ENCODE measurements around the gene SHB. TPM values are rescaled to one million over a fixed set of nuclear protein-coding genes. Genes with fewer than 3 reads are reported as not detected.

SHB gene
- total and polyA plus RNA-seq, 2 of the 13 experiments (the other 11 are each of a cell fraction or from before 2014, with no cell fraction given), result 19.4 to 20.7 TPM

DNA sequence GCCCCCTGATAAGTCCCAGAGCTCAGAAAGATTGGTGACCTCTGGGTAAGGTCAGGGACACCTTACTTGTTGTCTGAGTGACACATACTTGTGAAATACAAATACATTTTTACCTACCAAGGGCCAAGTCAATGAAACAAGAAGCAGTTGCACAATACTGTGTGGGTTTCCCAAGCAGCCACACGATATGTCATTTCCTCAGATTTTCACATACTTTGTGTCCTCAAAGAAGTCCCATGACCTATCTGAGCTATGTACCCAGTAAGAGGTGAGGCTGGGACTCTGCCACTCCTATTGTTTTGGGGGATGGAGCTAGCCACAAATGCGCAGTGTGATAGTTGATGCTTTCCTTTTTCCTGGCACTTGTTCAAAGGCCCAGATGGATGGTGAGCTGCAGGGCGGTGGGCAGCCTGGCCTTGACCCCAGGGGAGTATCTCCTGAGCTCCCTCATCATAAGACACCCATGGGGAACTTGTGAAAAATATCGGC, 160.3 kb downstream of the SHB start (continued):
- TF ChIP-seq, protein P1, sequence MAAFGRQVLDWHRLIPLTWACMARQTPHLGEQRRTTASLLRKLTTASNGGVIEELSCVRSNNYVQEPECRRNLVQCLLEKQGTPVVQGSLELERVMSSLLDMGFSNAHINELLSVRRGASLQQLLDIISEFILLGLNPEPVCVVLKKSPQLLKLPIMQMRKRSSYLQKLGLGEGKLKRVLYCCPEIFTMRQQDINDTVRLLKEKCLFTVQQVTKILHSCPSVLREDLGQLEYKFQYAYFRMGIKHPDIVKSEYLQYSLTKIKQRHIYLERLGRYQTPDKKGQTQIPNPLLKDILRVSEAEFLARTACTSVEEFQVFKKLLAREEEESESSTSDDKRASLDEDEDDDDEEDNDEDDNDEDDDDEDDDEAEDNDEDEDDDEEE (CRISPR knock-in tag; IDR thresholded peaks at IDR 0.05), result no peak
- TF ChIP-seq NR2F2 (IDR thresholded peaks at IDR 0.05; ENCODE audit: borderline replicate concordance, low read depth) (peak; percentile 88), ESRRA (CRISPR knock-in tag; IDR thresholded peaks at IDR 0.05; ENCODE audit: low read depth) (peak; percentile 54; the same call in 1 of the 2 replicates), ZNF878 (CRISPR knock-in tag; IDR thresholded peaks at IDR 0.05) (0 out of 2 replicates have a peak, but pooled peaks have one; percentile 0), XRCC5 (optimal IDR thresholded peaks at IDR 0.05; ENCODE audit: low read length) (no peak), NR3C1 (CRISPR knock-in tag; IDR thresholded peaks at IDR 0.05) (no peak), FOXO1 (CRISPR knock-in tag; IDR thresholded peaks at IDR 0.05) (0 out of 2 replicates have a peak, but pooled peaks have one; percentile 38), ZNF670 (CRISPR knock-in tag; IDR thresholded peaks at IDR 0.05; ENCODE audit: borderline replicate concordance) (no peak), GFI1 (CRISPR knock-in tag; IDR thresholded peaks at IDR 0.05; ENCODE audit: borderline replicate concordance) (peak; percentile 73), ZBTB7A (CRISPR knock-in tag; IDR thresholded peaks at IDR 0.05) (peak; percentile 55; the same call in 1 of the 2 replicates), NCOA5 (CRISPR knock-in tag; IDR thresholded peaks at IDR 0.05) (no peak), HDAC2 (CRISPR knock-in tag; IDR thresholded peaks at IDR 0.05) (peak; percentile 74; the same call in 1 of the 2 replicates), MEIS2 (CRISPR knock-in tag; IDR thresholded peaks at IDR 0.05) (no peak), JDP2 (CRISPR knock-in tag; IDR thresholded peaks at IDR 0.05; ENCODE audit: borderline replicate concordance) (no peak), TBX2 (CRISPR knock-in tag; IDR thresholded peaks at IDR 0.05; ENCODE audit: borderline replicate concordance) (peak; percentile 55), ZNF24 (IDR thresholded peaks at IDR 0.05) (no peak), FOXP1 (IDR thresholded peaks at IDR 0.05) (no peak), FOXP1 (CRISPR knock-in tag; IDR thresholded peaks at IDR 0.05) (peak; percentile 81)
- TF ChIP-seq, protein P2, sequence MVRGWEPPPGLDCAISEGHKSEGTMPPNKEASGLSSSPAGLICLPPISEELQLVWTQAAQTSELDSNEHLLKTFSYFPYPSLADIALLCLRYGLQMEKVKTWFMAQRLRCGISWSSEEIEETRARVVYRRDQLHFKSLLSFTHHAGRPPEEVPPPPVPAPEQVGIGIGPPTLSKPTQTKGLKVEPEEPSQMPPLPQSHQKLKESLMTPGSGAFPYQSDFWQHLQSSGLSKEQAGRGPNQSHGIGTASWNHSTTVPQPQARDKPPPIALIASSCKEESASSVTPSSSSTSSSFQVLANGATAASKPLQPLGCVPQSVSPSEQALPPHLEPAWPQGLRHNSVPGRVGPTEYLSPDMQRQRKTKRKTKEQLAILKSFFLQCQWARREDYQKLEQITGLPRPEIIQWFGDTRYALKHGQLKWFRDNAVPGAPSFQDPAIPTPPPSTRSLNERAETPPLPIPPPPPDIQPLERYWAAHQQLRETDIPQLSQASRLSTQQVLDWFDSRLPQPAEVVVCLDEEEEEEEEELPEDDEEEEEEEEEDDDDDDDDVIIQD (CRISPR knock-in tag; IDR thresholded peaks at IDR 0.05; ENCODE audit: low read depth), result 0 out of 2 replicates have a peak, but pooled peaks have one; percentile 20
- TF ChIP-seq, protein P3, sequence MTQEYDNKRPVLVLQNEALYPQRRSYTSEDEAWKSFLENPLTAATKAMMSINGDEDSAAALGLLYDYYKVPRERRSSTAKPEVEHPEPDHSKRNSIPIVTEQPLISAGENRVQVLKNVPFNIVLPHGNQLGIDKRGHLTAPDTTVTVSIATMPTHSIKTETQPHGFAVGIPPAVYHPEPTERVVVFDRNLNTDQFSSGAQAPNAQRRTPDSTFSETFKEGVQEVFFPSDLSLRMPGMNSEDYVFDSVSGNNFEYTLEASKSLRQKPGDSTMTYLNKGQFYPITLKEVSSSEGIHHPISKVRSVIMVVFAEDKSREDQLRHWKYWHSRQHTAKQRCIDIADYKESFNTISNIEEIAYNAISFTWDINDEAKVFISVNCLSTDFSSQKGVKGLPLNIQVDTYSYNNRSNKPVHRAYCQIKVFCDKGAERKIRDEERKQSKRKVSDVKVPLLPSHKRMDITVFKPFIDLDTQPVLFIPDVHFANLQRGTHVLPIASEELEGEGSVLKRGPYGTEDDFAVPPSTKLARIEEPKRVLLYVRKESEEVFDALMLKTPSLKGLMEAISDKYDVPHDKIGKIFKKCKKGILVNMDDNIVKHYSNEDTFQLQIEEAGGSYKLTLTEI (CRISPR knock-in tag; conservative IDR thresholded peaks at IDR 0.05), result no peak
- TF ChIP-seq, protein P4, sequence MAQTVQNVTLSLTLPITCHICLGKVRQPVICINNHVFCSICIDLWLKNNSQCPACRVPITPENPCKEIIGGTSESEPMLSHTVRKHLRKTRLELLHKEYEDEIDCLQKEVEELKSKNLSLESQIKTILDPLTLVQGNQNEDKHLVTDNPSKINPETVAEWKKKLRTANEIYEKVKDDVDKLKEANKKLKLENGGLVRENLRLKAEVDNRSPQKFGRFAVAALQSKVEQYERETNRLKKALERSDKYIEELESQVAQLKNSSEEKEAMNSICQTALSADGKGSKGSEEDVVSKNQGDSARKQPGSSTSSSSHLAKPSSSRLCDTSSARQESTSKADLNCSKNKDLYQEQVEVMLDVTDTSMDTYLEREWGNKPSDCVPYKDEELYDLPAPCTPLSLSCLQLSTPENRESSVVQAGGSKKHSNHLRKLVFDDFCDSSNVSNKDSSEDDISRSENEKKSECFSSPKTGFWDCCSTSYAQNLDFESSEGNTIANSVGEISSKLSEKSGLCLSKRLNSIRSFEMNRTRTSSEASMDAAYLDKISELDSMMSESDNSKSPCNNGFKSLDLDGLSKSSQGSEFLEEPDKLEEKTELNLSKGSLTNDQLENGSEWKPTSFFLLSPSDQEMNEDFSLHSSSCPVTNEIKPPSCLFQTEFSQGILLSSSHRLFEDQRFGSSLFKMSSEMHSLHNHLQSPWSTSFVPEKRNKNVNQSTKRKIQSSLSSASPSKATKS (CRISPR knock-in tag; IDR thresholded peaks at IDR 0.05), result no peak

Data from HepG2 (cell line).